H9 (cell line): ENCODE measurements around the gene SV2A. TPM values are rescaled to one million over a fixed set of nuclear protein-coding genes. Genes with fewer than 3 reads are reported as not detected.

Source experiments
- DNase-seq: peaks from one replicate; pipeline ENCODE4 v3.0.0-alpha.2; 2017
- H2AFZ ChIP-seq: one replicate; pipeline ENCODE4 v1.6.1; 2013; ENCODE audit warnings: mild to moderate bottlenecking, low read length, control low read depth, moderate library complexity
- H2AK5ac ChIP-seq: 2 replicates; pipeline ENCODE4 v1.6.1; 2013; ENCODE audit warnings: low read length, control low read depth, mixed read lengths; ENCODE audit not compliant: insufficient read length
- H2BK120ac ChIP-seq: one replicate; pipeline ENCODE4 v1.6.1; 2013; ENCODE audit warnings: low read depth, mild to moderate bottlenecking, low read length, control low read depth, inconsistent platforms; ENCODE audit not compliant: poor library complexity, severe bottlenecking
- H2BK12ac ChIP-seq: 2 replicates; pipeline ENCODE4 v1.6.1; 2013; ENCODE audit warnings: low read length, control low read depth, mixed read lengths, low read depth; ENCODE audit not compliant: insufficient read length
- H2BK15ac ChIP-seq: 2 replicates; pipeline ENCODE4 v1.6.1; 2013; ENCODE audit warnings: low read depth, low read length, control low read depth
- H2BK20ac ChIP-seq: one replicate; pipeline ENCODE4 v1.6.1; 2013; ENCODE audit warnings: low read depth, mild to moderate bottlenecking, low read length, control low read depth, inconsistent platforms; ENCODE audit not compliant: poor library complexity, severe bottlenecking
- H2BK5ac ChIP-seq: 2 replicates; pipeline ENCODE4 v1.6.1; 2013; ENCODE audit warnings: low read length, control low read depth, mixed read lengths; ENCODE audit not compliant: insufficient read length
- H3K14ac ChIP-seq: 2 replicates; pipeline ENCODE4 v1.6.1; 2013; ENCODE audit warnings: low read length, control low read depth; ENCODE audit not compliant: insufficient read depth
- H3K18ac ChIP-seq: 2 replicates; pipeline ENCODE4 v1.6.1; 2013; ENCODE audit warnings: low read depth, mild to moderate bottlenecking, mixed read lengths, low read length, control low read depth; ENCODE audit not compliant: insufficient read length
- H3K23ac ChIP-seq: 2 replicates; pipeline ENCODE4 v1.6.1; 2013; ENCODE audit warnings: low read length, control low read depth, mixed read lengths, low read depth; ENCODE audit not compliant: insufficient read length
- H3K23me2 ChIP-seq: 2 replicates; pipeline ENCODE4 v1.6.1; 2013; ENCODE audit warnings: low read depth, mild to moderate bottlenecking, mixed read lengths, low read length, control low read depth; ENCODE audit not compliant: insufficient read length, poor library complexity, severe bottlenecking
- H3K27ac ChIP-seq: 2 replicates; pipeline ENCODE4 v1.5.1; 2013; ENCODE audit warnings: low read length, control low read depth, mixed read lengths, low read depth; ENCODE audit not compliant: insufficient read length
- H3K27me3 ChIP-seq: 2 replicates; pipeline ENCODE4 v1.6.1; 2013; ENCODE audit warnings: low read length, control low read depth, inconsistent platforms; ENCODE audit not compliant: insufficient read depth
- H3K4ac ChIP-seq: 2 replicates; pipeline ENCODE4 v1.6.1; 2013; ENCODE audit warnings: low read depth, mild to moderate bottlenecking, control low read depth, inconsistent platforms, low read length, moderate library complexity
- H3K4me1 ChIP-seq: 2 replicates; pipeline ENCODE4 v1.6.1; 2013; ENCODE audit warnings: low read length, control low read depth, inconsistent platforms; ENCODE audit not compliant: insufficient read depth
- H3K4me2 ChIP-seq: 2 replicates; pipeline ENCODE4 v1.6.1; 2013; ENCODE audit warnings: low read length, control low read depth, mixed read lengths; ENCODE audit not compliant: insufficient read length, insufficient read depth
- H3K56ac ChIP-seq: 2 replicates; pipeline ENCODE4 v1.6.1; 2013; ENCODE audit warnings: low read depth, mild to moderate bottlenecking, mixed read lengths, low read length, control low read depth; ENCODE audit not compliant: insufficient read length
- H3K79me1 ChIP-seq: 2 replicates; pipeline ENCODE4 v1.6.1; 2013; ENCODE audit warnings: low read depth, mild to moderate bottlenecking, moderate library complexity, low read length, control low read depth, inconsistent platforms; ENCODE audit not compliant: insufficient read depth, poor library complexity, severe bottlenecking
- H3K79me2 ChIP-seq: 2 replicates; pipeline ENCODE4 v1.6.1; 2013; ENCODE audit warnings: low read length, control low read depth, inconsistent platforms; ENCODE audit not compliant: insufficient read depth
- H3K9ac ChIP-seq: 2 replicates; pipeline ENCODE4 v1.6.1; 2013; ENCODE audit warnings: low read length, control low read depth, mixed read lengths; ENCODE audit not compliant: insufficient read length; ENCODE audit errors: extremely low read depth
- H3K9me3 ChIP-seq: one replicate; pipeline ENCODE4 v1.6.1; 2013; ENCODE audit warnings: low read depth, low read length, inconsistent platforms; ENCODE audit not compliant: control insufficient read depth
- H3T11ph ChIP-seq: one replicate; pipeline ENCODE4 v1.6.1; 2013; ENCODE audit warnings: mild to moderate bottlenecking, low read length, control low read depth, inconsistent platforms
- H4K20me1 ChIP-seq: one replicate; pipeline ENCODE4 v1.6.1; 2013; ENCODE audit not compliant: control insufficient read depth, insufficient read length, insufficient read depth
- H4K5ac ChIP-seq: 2 replicates; pipeline ENCODE4 v1.6.1; 2013; ENCODE audit warnings: low read depth, mild to moderate bottlenecking, mixed read lengths, low read length, control low read depth; ENCODE audit not compliant: insufficient read length
- H4K8ac ChIP-seq: replicated peaks from 2 replicates; pipeline ENCODE4 v1.6.1; 2013; ENCODE audit warnings: low read length, control low read depth, mixed read lengths, low read depth; ENCODE audit not compliant: insufficient read length
- H4K91ac ChIP-seq: 2 replicates; pipeline ENCODE4 v1.6.1; 2013; ENCODE audit warnings: low read depth, mild to moderate bottlenecking, moderate library complexity, mixed read lengths, low read length, control low read depth; ENCODE audit not compliant: insufficient read length
- H3K27ac Mint-ChIP-seq, 3 experiments: 2 replicates in 2 of 3; 3 replicates in 1 of 3; pipeline ENCODE4 v1.8.0; 2020 to 2021; ENCODE audit warnings: mixed read lengths in 3 of 3, mild to moderate bottlenecking in 1 of 3, moderate library complexity in 1 of 3
- H3K27me3 Mint-ChIP-seq: 2 replicates; pipeline ENCODE4 v1.8.0; 2021; ENCODE audit warnings: low read depth, mild to moderate bottlenecking, moderate library complexity, mixed read lengths
- H3K36me3 Mint-ChIP-seq, 3 experiments: 2 replicates in 2 of 3; 3 replicates in 1 of 3; pipeline ENCODE4 v1.8.0; 2020 to 2021; ENCODE audit warnings: low read depth in 3 of 3, mixed read lengths in 3 of 3; ENCODE audit not compliant: insufficient read depth in 1 of 3
- H3K4me1 Mint-ChIP-seq, 2 experiments: 2 replicates each; pipeline ENCODE4 v1.8.0; 2020; ENCODE audit warnings: mixed read lengths in 2 of 2
- H3K4me3 Mint-ChIP-seq, 2 experiments: 2 replicates in 1 of 2; 3 replicates in 1 of 2; pipeline ENCODE4 v1.8.0; 2020 to 2021; ENCODE audit warnings: mild to moderate bottlenecking in 2 of 2, mixed read lengths in 2 of 2, moderate library complexity in 1 of 2
- H3K9me3 Mint-ChIP-seq, 2 experiments: 2 replicates in 1 of 2; 3 replicates in 1 of 2; pipeline ENCODE4 v1.8.0; 2020; ENCODE audit warnings: mild to moderate bottlenecking in 2 of 2, mixed read lengths in 2 of 2, moderate library complexity in 1 of 2
- CTCF ChIP-seq: fragments of 200-600 bp; sonication (generic); conservative IDR thresholded peaks from 3 replicates; pipeline ENCODE4 v1.8.0; 2021; ENCODE audit warnings: antibody characterized with exemption, mild to moderate bottlenecking
- WGBS: extraction: QIAGEN DNeasy Blood & Tissue Kit; methylation state at CpG from one replicate; pipeline ENCODE4 v1.1.7; 2013; ENCODE audit warnings: missing lambda C conversion rate, low lambda C conversion rate, mixed read lengths; ENCODE audit not compliant: insufficient read length; ENCODE audit errors: extremely low coverage; 5-methylcytosine and 5-hydroxymethylcytosine counted together
- total RNA-seq: library from RNA; stranded (reverse); gene quantifications from 2 replicates; pipeline ENCODE4 v1.2.1, GENCODE V29; 2021

Gene SV2A
- total RNA-seq, 1 experiment from 2014 or later = 42.4 TPM

GRCh38 chr1:149945206-149945605, 27.6 kb upstream of the SV2A start:
- H3K79me1 ChIP-seq = no peaks in the 10 kb centered on the region
- H3K4me3 Mint-ChIP-seq = no peak overlapping the region

More at GRCh38 chr1:149945206-149945605, 27.6 kb upstream of the SV2A start:
- no CpG with 5 or more reads among the region's 4 CpGs for WGBS
- Histone ChIP-seq H4K91ac (no peak overlapping the region), H2BK20ac (no peak overlapping the region), H2BK120ac (no peak overlapping the region), H2BK15ac (no peak overlapping the region), H3K9ac (no peak overlapping the region), H3K27me3 (no peaks in the 10 kb centered on the region), H4K8ac (no peak overlapping the region), H3K27ac (no peak overlapping the region), H3K4me2 (no peak overlapping the region), H3K23ac (no peak overlapping the region), H2AK5ac (no peak overlapping the region), H3K56ac (no peak overlapping the region), H3K14ac (no peak overlapping the region), H3K9me3 (no peaks in the 10 kb centered on the region), H3K4me1 (0 out of 2 replicates have a peak, but pooled peaks cover 8% of the 10 kb centered on the region), H2BK12ac (no peak overlapping the region), H3K4ac (no peak overlapping the region), H4K5ac (no peak overlapping the region), H3T11ph (no peak overlapping the region), H3K79me2 (no peaks in the 10 kb centered on the region), H2BK5ac (no peak overlapping the region), H3K18ac (no peak overlapping the region), H2AFZ (no peak overlapping the region), H3K23me2 (no peaks in the 10 kb centered on the region), H4K20me1 (no peaks in the 10 kb centered on the region)
- no peak for DNase-seq
- no peaks in the 10 kb centered on the region for H3K9me3 Mint-ChIP-seq
- 0 out of 7 replicates have a peak overlapping the region, but pooled peaks of 1 of the 3 experiments have one; percentile 4 for H3K27ac Mint-ChIP-seq
- H3K4me1 Mint-ChIP-seq = peaks cover 15 to 16% of the 10 kb centered on the region in 2 experiments
- no peaks in the 10 kb centered on the region for H3K27me3 Mint-ChIP-seq
- TF ChIP-seq CTCF = no peak
- peaks cover 21 to 54% (median 52%) of the 10 kb centered on the region in 3 experiments; a peak in 6 of 7 replicates for H3K36me3 Mint-ChIP-seq
